ENCODE results near the gene ATF4. TPM values are rescaled to one million over a fixed set of nuclear protein-coding genes. Genes with fewer than 3 reads are reported as not detected.

Gene ATF4
- total and polyA plus RNA-seq, 2 donors (not counting 3 experiments of a cell fraction or from before 2014, with no cell fraction given) = 312 to 668 TPM

DNA sequence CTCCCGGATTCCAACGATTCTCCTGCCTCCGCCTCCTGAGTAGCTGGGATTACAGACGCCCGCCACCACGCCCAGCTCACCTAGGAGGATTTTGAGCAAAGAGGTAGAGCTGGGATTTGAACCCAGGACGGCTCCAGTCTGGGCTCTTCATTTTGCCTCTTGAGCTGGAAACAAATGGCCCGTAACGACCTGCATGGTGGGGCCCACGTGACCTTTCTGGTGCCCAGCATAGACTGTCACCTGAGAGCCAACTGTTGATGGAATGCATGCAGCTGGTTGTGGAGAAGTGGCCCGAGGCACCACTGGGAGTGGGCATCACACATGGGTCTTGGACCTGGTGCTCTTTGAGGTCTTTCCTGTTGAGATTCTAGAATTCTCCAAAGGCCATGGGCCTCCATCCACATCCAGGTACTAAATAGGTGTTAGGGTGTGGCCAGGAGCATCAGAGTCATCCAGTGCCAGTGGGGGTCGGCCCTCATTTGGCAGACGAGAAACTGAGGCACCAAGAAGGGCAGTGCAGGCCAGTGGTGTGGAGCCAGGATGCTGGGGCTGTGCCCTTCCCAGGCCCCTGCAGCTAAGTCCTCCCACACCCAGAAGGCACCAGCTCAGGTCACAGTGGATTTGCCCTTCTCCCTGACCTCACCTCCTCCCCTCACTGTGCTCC lies 3.9 kb downstream of the ATF4 start:
- DNase-seq (ENCODE audit: low read depth, low spot score) = no peak
- Histone ChIP-seq H3K9me3 (replicated peaks; ENCODE audit: control insufficient read depth, insufficient read depth, low read length) (no peaks in the 10 kb centered on the region), H3K9ac (replicated peaks; ENCODE audit: extremely low read depth, insufficient read depth, low read length) (no peak overlapping the region), H3K4me3 (replicated peaks in 1 of 3; ENCODE audit: insufficient read depth in 1 of 3, low read depth in 1 of 3, low read length in 3 of 3) (no peak overlapping the region), H2AFZ (ENCODE audit: low read depth, low read length) (no peak overlapping the region), H3K9me1 (replicated peaks; ENCODE audit: control insufficient read depth, extremely low read depth, insufficient read depth, low read length) (no peaks in the 10 kb centered on the region), H3K36me3 (ENCODE audit: control insufficient read depth in 2 of 2, extremely low read depth in 1 of 2, insufficient read depth in 2 of 2, low read length in 2 of 2) (peaks cover 5 to 24% of the 10 kb centered on the region in 2 experiments), H4K20me1 (replicated peaks; ENCODE audit: control insufficient read depth, extremely low read depth, insufficient read depth, low read length) (no peaks in the 10 kb centered on the region), H3K27ac (ENCODE audit: insufficient read depth, low read depth, low read length) (no peak overlapping the region), H3K27me3 (ENCODE audit: control insufficient read depth in 2 of 2, insufficient read depth in 2 of 2, low read length in 2 of 2) (no peaks in the 10 kb centered on the region), H3K4me1 (ENCODE audit: control insufficient read depth, extremely low read depth, insufficient read depth, low read length) (peaks cover 13% of the 10 kb centered on the region), H3K79me2 (ENCODE audit: control insufficient read depth, insufficient read depth, low read length) (peaks cover 53% of the 10 kb centered on the region), H3K4me2 (ENCODE audit: insufficient read depth, low read length) (no peak overlapping the region)
- dilution Hi-C loops (cut with MboI; ENCODE audit: extremely low pct_ligation_motif_present, low sequenced_read_pairs) (no loop called here), intact Hi-C loops (cut with micrococcal nuclease) (loop anchor here (10.0 kb wide), 2 partner anchors 269 to 349 kb away; no protein-coding TSS in a partner anchor)
- no TSS peak for BruUV-seq (replicated peaks)
- TF ChIP-seq EZH2 (IDR thresholded peaks at IDR 0.05; ENCODE audit: borderline replicate concordance, low read depth, low read length, severe bottlenecking) = no peak
- TF ChIP-seq, protein P1, sequence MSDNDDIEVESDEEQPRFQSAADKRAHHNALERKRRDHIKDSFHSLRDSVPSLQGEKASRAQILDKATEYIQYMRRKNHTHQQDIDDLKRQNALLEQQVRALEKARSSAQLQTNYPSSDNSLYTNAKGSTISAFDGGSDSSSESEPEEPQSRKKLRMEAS (IDR thresholded peaks at IDR 0.05; ENCODE audit: insufficient read depth, insufficient read length) = no peak
- no peak for TF ChIP-seq MYC (IDR thresholded peaks at IDR 0.05; ENCODE audit: low read depth, low read length)
- TF ChIP-seq FOS (IDR thresholded peaks at IDR 0.05; ENCODE audit: borderline replicate concordance, insufficient read depth, low read length) = no peak
- TF ChIP-seq, protein P2, sequence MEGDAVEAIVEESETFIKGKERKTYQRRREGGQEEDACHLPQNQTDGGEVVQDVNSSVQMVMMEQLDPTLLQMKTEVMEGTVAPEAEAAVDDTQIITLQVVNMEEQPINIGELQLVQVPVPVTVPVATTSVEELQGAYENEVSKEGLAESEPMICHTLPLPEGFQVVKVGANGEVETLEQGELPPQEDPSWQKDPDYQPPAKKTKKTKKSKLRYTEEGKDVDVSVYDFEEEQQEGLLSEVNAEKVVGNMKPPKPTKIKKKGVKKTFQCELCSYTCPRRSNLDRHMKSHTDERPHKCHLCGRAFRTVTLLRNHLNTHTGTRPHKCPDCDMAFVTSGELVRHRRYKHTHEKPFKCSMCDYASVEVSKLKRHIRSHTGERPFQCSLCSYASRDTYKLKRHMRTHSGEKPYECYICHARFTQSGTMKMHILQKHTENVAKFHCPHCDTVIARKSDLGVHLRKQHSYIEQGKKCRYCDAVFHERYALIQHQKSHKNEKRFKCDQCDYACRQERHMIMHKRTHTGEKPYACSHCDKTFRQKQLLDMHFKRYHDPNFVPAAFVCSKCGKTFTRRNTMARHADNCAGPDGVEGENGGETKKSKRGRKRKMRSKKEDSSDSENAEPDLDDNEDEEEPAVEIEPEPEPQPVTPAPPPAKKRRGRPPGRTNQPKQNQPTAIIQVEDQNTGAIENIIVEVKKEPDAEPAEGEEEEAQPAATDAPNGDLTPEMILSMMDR (IDR thresholded peaks at IDR 0.05; ENCODE audit: extremely low read depth in 1 of 2, insufficient read depth in 1 of 2, low read depth in 1 of 2, low read length in 2 of 2) = no peak
- TF ChIP-seq POLR2AphosphoS5 (IDR thresholded peaks at IDR 0.05; ENCODE audit: insufficient read depth, low read depth, low read length) = no peak
- FAIRE-seq = peak; percentile 37
- CTCF ChIA-PET = interaction anchor here (0.7 to 2.5 kb wide), 6 partner anchors 10 to 512 kb away, joined by 3 to 17 read pairs (median 6); partner anchors contain the start of gene RPL3
- POLR2A ChIA-PET = interaction anchor here (0.7 to 2.5 kb wide), 4 partner anchors 22 to 755 kb away, joined by 3 to 11 read pairs (median 6); partner anchors contain the start of gene MIEF1
